ENCODE data around the gene C15orf61. TPM values are rescaled to one million over a fixed set of nuclear protein-coding genes. Genes with fewer than 3 reads are reported as not detected.

C15orf61 gene
- total RNA-seq, 1 donor from 2014 or later = 11.3 TPM

DNA sequence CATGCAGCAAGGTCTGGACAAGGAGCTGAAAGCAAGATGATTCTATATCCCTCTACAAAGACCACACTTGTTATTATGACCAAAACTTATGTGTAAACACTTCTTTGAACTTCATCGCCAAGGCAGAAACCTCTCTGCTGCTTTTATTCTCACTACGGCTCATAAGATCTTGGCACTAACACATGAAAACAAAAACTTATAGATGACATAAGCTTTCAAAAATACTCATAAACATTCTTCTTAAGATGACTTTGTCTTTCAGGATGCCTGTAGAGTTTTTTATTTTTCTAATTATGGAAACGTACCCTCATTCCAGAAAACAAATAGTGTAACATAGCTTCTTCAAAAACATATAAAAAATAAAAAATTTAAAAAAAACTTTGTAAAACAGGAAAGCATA is 12.5 kb upstream of the C15orf61 start:
- intact Hi-C loops (cut with DNase I) = no loop called here
- H3K4me1 ChIP-seq = no peaks in the 10 kb centered on the region
- H3K4me3 ChIP-seq = no peak overlapping the region
- no peak overlapping the region for H3K27ac ChIP-seq
- H3K9me3 ChIP-seq = no peaks in the 10 kb centered on the region
- H3K27me3 ChIP-seq = no peaks in the 10 kb centered on the region
- no peak for TF ChIP-seq POLR2A (IDR thresholded peaks at IDR 0.05)
- TF ChIP-seq, protein P1, sequence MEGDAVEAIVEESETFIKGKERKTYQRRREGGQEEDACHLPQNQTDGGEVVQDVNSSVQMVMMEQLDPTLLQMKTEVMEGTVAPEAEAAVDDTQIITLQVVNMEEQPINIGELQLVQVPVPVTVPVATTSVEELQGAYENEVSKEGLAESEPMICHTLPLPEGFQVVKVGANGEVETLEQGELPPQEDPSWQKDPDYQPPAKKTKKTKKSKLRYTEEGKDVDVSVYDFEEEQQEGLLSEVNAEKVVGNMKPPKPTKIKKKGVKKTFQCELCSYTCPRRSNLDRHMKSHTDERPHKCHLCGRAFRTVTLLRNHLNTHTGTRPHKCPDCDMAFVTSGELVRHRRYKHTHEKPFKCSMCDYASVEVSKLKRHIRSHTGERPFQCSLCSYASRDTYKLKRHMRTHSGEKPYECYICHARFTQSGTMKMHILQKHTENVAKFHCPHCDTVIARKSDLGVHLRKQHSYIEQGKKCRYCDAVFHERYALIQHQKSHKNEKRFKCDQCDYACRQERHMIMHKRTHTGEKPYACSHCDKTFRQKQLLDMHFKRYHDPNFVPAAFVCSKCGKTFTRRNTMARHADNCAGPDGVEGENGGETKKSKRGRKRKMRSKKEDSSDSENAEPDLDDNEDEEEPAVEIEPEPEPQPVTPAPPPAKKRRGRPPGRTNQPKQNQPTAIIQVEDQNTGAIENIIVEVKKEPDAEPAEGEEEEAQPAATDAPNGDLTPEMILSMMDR (IDR thresholded peaks at IDR 0.05) = no peak
- no peak for TF ChIP-seq POLR2AphosphoS5 (IDR thresholded peaks at IDR 0.05; ENCODE audit: insufficient read depth in 1 of 2, low read depth in 1 of 2)
- H3K36me3 ChIP-seq = peaks cover 0 to 16% of the 10 kb centered on the region in 2 donors
- DNase-seq (ENCODE audit: extremely low spot score in 2 of 2) = no peak

DNA sequence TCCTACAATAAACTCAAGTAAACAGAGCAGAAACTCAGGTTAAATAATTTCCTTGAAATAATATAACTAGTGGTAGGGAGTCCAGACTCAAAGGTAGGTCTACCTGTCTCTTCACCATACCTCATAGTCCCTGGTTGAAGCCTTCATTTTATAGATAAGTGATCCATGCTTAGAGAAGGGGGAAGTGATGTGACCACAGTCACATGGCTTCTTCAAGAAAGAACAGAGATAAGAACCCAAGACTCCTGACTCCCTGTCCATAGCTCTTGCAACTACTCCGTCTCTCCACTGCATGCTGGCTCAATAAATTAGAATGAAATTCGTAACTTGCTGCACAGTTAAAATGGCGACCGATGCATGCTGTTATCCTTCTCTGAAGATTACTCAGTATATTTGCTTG is 11.0 kb upstream of the C15orf61 start:
- TF ChIP-seq POLR2A (IDR thresholded peaks at IDR 0.05) = no peak
- TF ChIP-seq, protein P1 (IDR thresholded peaks at IDR 0.05) = no peak
- no peak for TF ChIP-seq POLR2AphosphoS5 (IDR thresholded peaks at IDR 0.05; ENCODE audit: insufficient read depth in 1 of 2, low read depth in 1 of 2)
- Histone ChIP-seq H3K27ac (no peak overlapping the region), H3K9me3 (no peaks in the 10 kb centered on the region), H3K4me1 (no peaks in the 10 kb centered on the region), H3K4me3 (no peak overlapping the region), H3K36me3 (peaks cover 0 to 24% of the 10 kb centered on the region in 2 donors), H3K27me3 (no peaks in the 10 kb centered on the region)
- no peak for DNase-seq (ENCODE audit: extremely low spot score in 2 of 2)
- intact Hi-C loops (cut with DNase I) = no loop called here

DNA sequence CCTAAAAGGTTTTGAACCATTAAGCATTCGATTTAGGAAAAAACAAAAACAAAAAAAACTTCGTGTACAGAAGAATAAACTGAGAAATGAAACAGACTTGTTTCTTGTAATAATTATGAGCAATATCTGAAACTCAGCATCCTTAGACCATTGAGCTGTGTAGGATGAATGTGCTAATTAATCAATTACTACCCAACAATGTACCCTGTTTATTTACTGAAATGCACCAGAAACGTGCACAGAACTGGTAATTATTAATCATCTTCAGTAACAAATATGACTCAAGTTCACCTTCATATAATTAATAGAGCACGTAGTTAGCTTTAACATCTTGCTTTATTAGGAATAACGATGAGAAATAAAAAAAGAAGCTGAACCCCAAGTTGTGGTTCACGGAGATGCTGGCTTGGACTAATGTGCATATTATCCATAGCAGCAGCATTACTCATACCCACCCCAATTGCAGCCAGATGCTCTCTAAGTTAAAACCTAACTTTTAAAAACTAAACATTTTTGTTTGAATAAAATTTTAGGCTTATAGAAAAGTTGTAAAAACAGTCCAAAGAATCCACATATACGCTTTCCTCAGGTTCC is 10.2 kb upstream of the C15orf61 start:
- no peak for DNase-seq (ENCODE audit: extremely low spot score in 2 of 2)
- no peak overlapping the region for H3K27ac ChIP-seq
- no peak for TF ChIP-seq POLR2A (IDR thresholded peaks at IDR 0.05)
- H3K36me3 ChIP-seq = peaks cover 0 to 24% of the 10 kb centered on the region in 2 donors
- intact Hi-C loops (cut with DNase I) = no loop called here
- H3K27me3 ChIP-seq = no peaks in the 10 kb centered on the region
- no peak overlapping the region for H3K4me3 ChIP-seq
- H3K9me3 ChIP-seq = no peaks in the 10 kb centered on the region
- H3K4me1 ChIP-seq = no peaks in the 10 kb centered on the region

DNA sequence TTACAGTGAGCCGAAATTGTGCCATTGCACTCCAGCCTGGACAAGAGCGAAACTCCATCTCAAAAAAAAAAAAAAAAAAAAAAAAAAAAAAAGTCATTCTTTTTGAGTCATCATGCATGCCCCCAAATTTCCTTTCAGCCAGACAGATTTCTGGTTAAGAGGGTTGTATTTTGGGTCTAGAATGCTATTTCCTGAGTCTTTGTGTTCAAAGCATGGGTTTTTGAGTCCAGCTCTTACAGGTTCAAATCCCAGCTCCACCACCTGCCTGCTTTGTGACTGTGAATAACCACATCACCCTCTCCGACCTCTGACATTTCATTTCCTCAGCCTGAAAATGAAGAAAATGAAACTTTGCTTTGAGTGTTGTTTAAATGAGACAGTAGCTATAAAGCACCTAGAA is 9.3 kb upstream of the C15orf61 start:
- no peak for DNase-seq (ENCODE audit: extremely low spot score in 2 of 2)
- H3K27me3 ChIP-seq = no peaks in the 10 kb centered on the region
- no peaks in the 10 kb centered on the region for H3K4me1 ChIP-seq
- H3K27ac ChIP-seq = no peak overlapping the region
- intact Hi-C loops (cut with DNase I) = no loop called here
- no peaks in the 10 kb centered on the region for H3K9me3 ChIP-seq
- peaks cover 0 to 24% of the 10 kb centered on the region in 2 donors for H3K36me3 ChIP-seq
- TF ChIP-seq POLR2A (IDR thresholded peaks at IDR 0.05) (no peak), POLR2AphosphoS5 (IDR thresholded peaks at IDR 0.05; ENCODE audit: insufficient read depth in 1 of 2, low read depth in 1 of 2) (no peak)
- TF ChIP-seq, protein P1 (IDR thresholded peaks at IDR 0.05) = no peak
- no peak overlapping the region for H3K4me3 ChIP-seq

DNA sequence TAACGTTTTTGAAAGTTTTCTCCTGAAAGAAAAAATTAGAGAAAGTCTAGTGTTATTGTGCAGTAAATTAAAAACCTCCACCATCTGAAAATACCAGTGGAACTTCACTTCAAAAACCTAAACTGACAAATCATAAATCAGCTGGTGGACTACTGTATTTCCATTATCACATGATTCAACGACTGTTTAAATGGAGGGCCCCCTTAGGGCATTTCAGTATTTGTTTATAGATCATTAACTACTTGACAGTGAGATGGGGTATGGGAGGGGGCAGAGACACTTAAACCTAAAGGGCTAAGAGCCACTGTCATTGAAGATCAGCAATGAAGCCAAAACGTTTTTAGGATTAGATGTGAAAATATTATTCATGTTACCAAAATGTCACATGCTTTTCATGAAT is 8.8 kb upstream of the C15orf61 start:
- Histone ChIP-seq H3K4me1 (no peaks in the 10 kb centered on the region), H3K27me3 (no peaks in the 10 kb centered on the region), H3K27ac (no peak overlapping the region), H3K9me3 (no peaks in the 10 kb centered on the region), H3K36me3 (peaks cover 0 to 24% of the 10 kb centered on the region in 2 donors), H3K4me3 (no peak overlapping the region)
- TF ChIP-seq, protein P1 (IDR thresholded peaks at IDR 0.05) = no peak
- TF ChIP-seq POLR2A (IDR thresholded peaks at IDR 0.05) = no peak
- TF ChIP-seq POLR2AphosphoS5 (IDR thresholded peaks at IDR 0.05; ENCODE audit: insufficient read depth in 1 of 2, low read depth in 1 of 2) = no peak
- DNase-seq (ENCODE audit: extremely low spot score in 2 of 2) = no peak
- intact Hi-C loops (cut with DNase I) = no loop called here

All from vagina (tissue), 2 donors.